Mesendoderm (in vitro differentiated cells): Measurements from ENCODE around the gene PI4KA.

Source experiments
- DNase-seq: peaks from one replicate; pipeline ENCODE4 v3.0.0; 2013
- H2AK5ac ChIP-seq: 2 replicates; pipeline ENCODE4 v1.6.1; 2013; ENCODE audit warnings: low read length, inconsistent platforms
- H2BK120ac ChIP-seq: 2 replicates; pipeline ENCODE4 v1.6.1; 2013; ENCODE audit warnings: low read depth, mild to moderate bottlenecking, low read length, moderate library complexity, mixed read lengths
- H2BK15ac ChIP-seq: replicated peaks from 2 replicates; pipeline ENCODE4 v1.6.1; 2013; ENCODE audit warnings: low read depth, mild to moderate bottlenecking, moderate library complexity
- H2BK5ac ChIP-seq: 2 replicates; pipeline ENCODE4 v1.6.1; 2013; ENCODE audit warnings: low read length, inconsistent platforms
- H3K18ac ChIP-seq: 2 replicates; pipeline ENCODE4 v1.6.1; 2013; ENCODE audit warnings: mild to moderate bottlenecking, low read length, mixed read lengths
- H3K23ac ChIP-seq: one replicate; pipeline ENCODE4 v1.6.1; 2013; ENCODE audit warnings: low read length
- H3K27ac ChIP-seq: 2 replicates; pipeline ENCODE4 v1.5.1; 2013; ENCODE audit warnings: low read depth, mild to moderate bottlenecking, inconsistent platforms, low read length, moderate library complexity
- H3K27me3 ChIP-seq: 2 replicates; pipeline ENCODE4 v1.6.1; 2013; ENCODE audit warnings: low read length, control low read depth, mild to moderate bottlenecking, inconsistent platforms; ENCODE audit not compliant: insufficient read depth, poor library complexity
- H3K36me3 ChIP-seq: 2 replicates; pipeline ENCODE4 v1.6.1; 2013; ENCODE audit warnings: low read length, inconsistent platforms; ENCODE audit not compliant: control insufficient read depth, insufficient read depth
- H3K4ac ChIP-seq: one replicate; pipeline ENCODE4 v1.6.1; 2013; ENCODE audit warnings: low read depth, mild to moderate bottlenecking, low read length, moderate library complexity
- H3K4me1 ChIP-seq: 2 replicates; pipeline ENCODE4 v1.6.1; 2013; ENCODE audit warnings: low read depth, low read length, inconsistent platforms; ENCODE audit not compliant: control insufficient read depth
- H3K4me2 ChIP-seq: 2 replicates; pipeline ENCODE4 v1.6.1; 2013; ENCODE audit warnings: low read length
- H3K4me3 ChIP-seq: 2 replicates; pipeline ENCODE4 v1.5.1; 2013; ENCODE audit warnings: mild to moderate bottlenecking, low read length
- H3K56ac ChIP-seq: one replicate; pipeline ENCODE4 v1.6.1; 2013; ENCODE audit warnings: low read length
- H3K79me1 ChIP-seq: 2 replicates; pipeline ENCODE4 v1.6.1; 2013; ENCODE audit warnings: low read length, inconsistent platforms
- H3K79me2 ChIP-seq: 2 replicates; pipeline ENCODE4 v1.6.1; 2013; ENCODE audit warnings: mild to moderate bottlenecking, low read length; ENCODE audit not compliant: control insufficient read depth, insufficient read depth
- H3K9ac ChIP-seq: 2 replicates; pipeline ENCODE4 v1.6.1; 2013; ENCODE audit warnings: low read length, inconsistent platforms
- H4K5ac ChIP-seq: one replicate; pipeline ENCODE4 v1.6.1; 2013; ENCODE audit warnings: low read length
- H4K8ac ChIP-seq: one replicate; pipeline ENCODE4 v1.6.1; 2013; ENCODE audit warnings: low read depth, mild to moderate bottlenecking, control low read depth, low read length, moderate library complexity
- WGBS: extraction: QIAGEN DNeasy Blood & Tissue Kit; methylation state at CpG from one replicate; pipeline ENCODE4 v1.1.7; 2013; ENCODE audit warnings: low lambda C conversion rate, missing lambda C conversion rate; ENCODE audit not compliant: insufficient coverage; ENCODE audit errors: extremely low coverage; 5-methylcytosine and 5-hydroxymethylcytosine counted together

The PI4KA gene

DNA sequence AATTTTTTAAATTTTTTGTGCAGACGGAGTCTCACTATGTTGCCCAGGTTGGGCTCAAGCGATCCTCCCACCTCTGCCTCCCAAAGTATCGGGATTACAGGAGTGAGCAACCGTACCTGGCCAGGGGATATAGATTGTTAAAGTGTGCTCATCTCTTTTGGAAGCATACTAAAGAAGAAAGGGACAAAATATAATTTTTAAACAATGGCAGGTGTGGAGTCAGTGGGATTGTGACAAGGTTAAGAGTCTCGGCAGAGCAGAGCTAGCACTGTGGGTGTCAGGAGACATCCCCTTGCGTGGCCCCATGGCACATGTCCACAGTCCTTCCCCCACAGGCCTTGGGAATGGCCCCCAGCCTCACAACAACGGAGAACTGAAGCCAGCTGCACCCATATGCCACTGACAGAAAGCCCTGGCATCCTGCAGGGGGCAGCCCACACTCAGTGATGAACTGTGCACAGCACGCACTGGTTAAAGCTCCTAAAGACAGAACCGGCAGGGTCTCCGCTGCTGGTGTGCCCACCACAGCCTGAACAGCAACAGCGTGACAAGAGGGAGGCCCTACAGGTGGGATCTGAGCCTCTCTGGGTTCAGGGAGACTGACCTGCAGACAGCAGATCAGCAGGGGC is 54.8 kb downstream of the PI4KA start:
- H2BK5ac ChIP-seq: no peak overlapping the region
- H3K79me2 ChIP-seq: no peaks in the 10 kb centered on the region
- no peak overlapping the region for H3K4me3 ChIP-seq
- no peak overlapping the region for H3K56ac ChIP-seq
- H2AK5ac ChIP-seq: no peak overlapping the region
- no peak overlapping the region for H3K27ac ChIP-seq
- H4K5ac ChIP-seq: no peak overlapping the region
- no peak overlapping the region for H3K9ac ChIP-seq
- H3K23ac ChIP-seq: no peak overlapping the region
- no peaks in the 10 kb centered on the region for H3K79me1 ChIP-seq
- H3K36me3 ChIP-seq: peaks cover 6% of the 10 kb centered on the region
- no peak overlapping the region for H3K4me2 ChIP-seq
- DNase-seq: peak; percentile 64
- H3K27me3 ChIP-seq: no peaks in the 10 kb centered on the region
- no peak overlapping the region for H3K4ac ChIP-seq
- no peak overlapping the region for H2BK15ac ChIP-seq
- H3K18ac ChIP-seq: no peak overlapping the region
- H2BK120ac ChIP-seq: no peak overlapping the region
- peaks cover 4% of the 10 kb centered on the region for H3K4me1 ChIP-seq
- WGBS: no CpG with 5 or more reads among the region's 11 CpGs
- no peak overlapping the region for H4K8ac ChIP-seq

DNA sequence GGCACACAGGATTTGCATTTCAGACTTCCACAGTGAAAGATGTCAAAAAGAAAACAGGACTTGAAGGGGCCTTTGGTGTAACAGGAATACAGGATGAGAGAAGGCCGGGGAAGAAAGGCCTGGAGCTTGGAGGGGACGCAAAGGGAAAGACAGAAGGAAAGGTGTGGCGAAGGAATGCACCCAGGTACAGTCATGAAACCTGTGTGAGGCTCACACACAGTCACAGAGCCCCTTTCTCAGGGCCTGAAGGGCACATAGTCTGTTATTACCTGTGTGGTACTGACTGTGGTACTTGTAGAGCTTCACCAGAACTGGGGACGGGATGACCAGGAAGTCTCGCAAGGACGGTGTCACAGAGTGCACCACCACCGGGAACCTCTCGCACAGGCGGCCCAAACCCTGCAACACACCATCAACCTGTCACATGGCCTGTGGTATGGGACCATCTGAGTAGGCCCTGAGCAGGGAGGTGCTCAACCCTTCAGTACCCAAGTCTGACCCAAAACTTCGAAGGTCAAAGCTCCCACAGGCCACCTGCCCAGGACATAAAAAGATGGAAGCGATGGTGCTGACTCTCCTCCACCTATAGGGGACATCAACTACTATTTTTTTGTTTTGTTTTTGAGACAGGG is 55.6 kb downstream of the PI4KA start:
- Histone ChIP-seq H3K4ac (no peak overlapping the region), H3K18ac (no peak overlapping the region), H2BK5ac (no peak overlapping the region), H3K56ac (no peak overlapping the region), H4K8ac (no peak overlapping the region), H3K79me2 (no peaks in the 10 kb centered on the region), H3K9ac (no peak overlapping the region), H2BK15ac (no peak overlapping the region), H3K36me3 (peaks cover 6% of the 10 kb centered on the region), H3K23ac (no peak overlapping the region), H3K27me3 (no peaks in the 10 kb centered on the region), H4K5ac (no peak overlapping the region), H3K79me1 (no peaks in the 10 kb centered on the region), H3K27ac (no peak overlapping the region), H2BK120ac (no peak overlapping the region), H2AK5ac (no peak overlapping the region), H3K4me2 (no peak overlapping the region), H3K4me1 (peaks cover 4% of the 10 kb centered on the region), H3K4me3 (no peak overlapping the region)
- no CpG with 5 or more reads among the region's 11 CpGs for WGBS
- DNase-seq: no peak

DNA sequence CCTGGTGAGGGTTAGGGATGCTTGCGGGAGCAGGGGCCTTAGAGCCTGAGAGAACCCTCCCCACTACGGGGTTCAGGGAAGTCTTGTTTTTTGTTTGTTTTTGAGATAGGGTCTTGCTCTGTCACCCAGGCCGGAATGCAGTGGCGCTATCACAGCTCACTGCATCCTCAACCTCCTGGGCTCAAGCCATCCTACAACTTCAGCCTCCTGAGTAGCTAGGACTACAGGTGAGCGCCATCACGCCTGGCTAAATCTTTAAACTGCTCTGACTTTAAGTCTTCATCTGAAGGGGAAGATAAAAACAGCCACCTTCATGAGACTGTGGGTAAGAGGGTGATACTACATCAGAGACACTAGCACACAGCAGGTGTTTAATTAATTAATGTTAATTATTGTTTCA is 56.2 kb downstream of the PI4KA start:
- Histone ChIP-seq H3K23ac (no peak overlapping the region), H3K36me3 (peaks cover 6% of the 10 kb centered on the region), H3K4me1 (peaks cover 4% of the 10 kb centered on the region), H3K9ac (no peak overlapping the region), H3K27me3 (no peaks in the 10 kb centered on the region), H3K56ac (no peak overlapping the region), H3K27ac (no peak overlapping the region), H3K4ac (no peak overlapping the region), H2AK5ac (no peak overlapping the region), H4K5ac (no peak overlapping the region), H2BK5ac (no peak overlapping the region), H3K4me2 (no peak overlapping the region), H3K18ac (no peak overlapping the region), H3K79me2 (no peaks in the 10 kb centered on the region), H2BK15ac (no peak overlapping the region), H3K4me3 (no peak overlapping the region), H3K79me1 (no peaks in the 10 kb centered on the region), H2BK120ac (no peak overlapping the region), H4K8ac (no peak overlapping the region)
- DNase-seq: no peak
- no CpG with 5 or more reads among the region's 6 CpGs for WGBS

DNA sequence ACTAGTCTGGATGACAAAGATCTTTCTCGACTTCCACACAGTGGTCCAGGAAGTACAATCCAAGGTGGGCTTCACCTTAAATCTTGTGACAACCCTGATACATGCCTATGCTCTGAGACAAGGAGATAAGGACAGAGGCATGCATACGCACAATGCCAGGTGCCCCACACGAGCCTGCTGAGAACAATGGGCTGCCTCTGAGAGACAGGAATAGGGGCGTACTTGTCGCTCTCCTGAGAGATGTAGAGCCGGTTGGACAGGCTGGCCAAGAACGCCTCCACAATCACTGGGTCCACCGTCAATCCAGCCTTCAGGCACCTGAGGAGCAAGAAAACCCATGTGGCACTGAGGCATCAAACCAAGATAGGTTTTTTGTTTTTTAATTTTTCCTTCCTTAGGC is 59.2 kb downstream of the PI4KA start:
- no peak overlapping the region for H2BK120ac ChIP-seq
- peak overlapping the region; percentile 34 for H3K56ac ChIP-seq
- no peaks in the 10 kb centered on the region for H3K27me3 ChIP-seq
- no peaks in the 10 kb centered on the region for H3K79me1 ChIP-seq
- no peak overlapping the region for H3K18ac ChIP-seq
- H3K27ac ChIP-seq: no peak overlapping the region
- no peak overlapping the region for H3K4me3 ChIP-seq
- no peak overlapping the region for H4K8ac ChIP-seq
- H2BK15ac ChIP-seq: no peak overlapping the region
- peaks cover 4% of the 10 kb centered on the region for H3K4me1 ChIP-seq
- H3K4me2 ChIP-seq: no peak overlapping the region
- no peak overlapping the region for H3K23ac ChIP-seq
- no CpG with 5 or more reads among the region's 8 CpGs for WGBS
- no peak overlapping the region for H3K4ac ChIP-seq
- no peak overlapping the region for H2BK5ac ChIP-seq
- no peak overlapping the region for H2AK5ac ChIP-seq
- H3K36me3 ChIP-seq: no peaks in the 10 kb centered on the region
- no peaks in the 10 kb centered on the region for H3K79me2 ChIP-seq
- no peak overlapping the region for H4K5ac ChIP-seq
- H3K9ac ChIP-seq: no peak overlapping the region
- DNase-seq: peak; percentile 93

DNA sequence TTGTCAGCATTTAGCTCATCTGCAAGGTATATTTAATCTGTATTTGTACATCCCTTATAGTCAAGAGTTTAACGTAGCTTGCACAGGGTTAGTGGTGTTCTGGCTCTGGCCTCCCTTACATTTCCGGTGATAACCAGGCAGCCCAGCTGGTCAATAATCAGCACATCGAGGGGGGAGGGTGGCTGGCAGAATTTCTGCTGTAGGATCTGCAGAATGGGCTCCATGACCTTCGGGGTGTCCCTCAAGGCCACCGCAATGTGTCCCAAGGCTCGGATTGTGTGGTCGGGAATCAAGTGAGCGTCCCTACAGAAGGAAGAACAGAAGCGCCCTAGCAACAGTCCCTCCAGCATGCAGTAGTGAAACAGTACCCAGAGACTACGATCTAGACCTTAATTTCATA is 59.6 kb downstream of the PI4KA start:
- peaks cover 4% of the 10 kb centered on the region for H3K4me1 ChIP-seq
- H3K79me1 ChIP-seq: no peaks in the 10 kb centered on the region
- no peak overlapping the region for H3K27ac ChIP-seq
- no peaks in the 10 kb centered on the region for H3K27me3 ChIP-seq
- no peak overlapping the region for H4K8ac ChIP-seq
- WGBS: no CpG with 5 or more reads among the region's 10 CpGs
- H2AK5ac ChIP-seq: no peak overlapping the region
- no peak overlapping the region for H2BK120ac ChIP-seq
- H3K36me3 ChIP-seq: no peaks in the 10 kb centered on the region
- no peak overlapping the region for H3K23ac ChIP-seq
- H2BK5ac ChIP-seq: no peak overlapping the region
- no peak overlapping the region for H3K18ac ChIP-seq
- H2BK15ac ChIP-seq: no peak overlapping the region
- no peak overlapping the region for H3K4me2 ChIP-seq
- H3K56ac ChIP-seq: peak overlapping the region; percentile 34
- no peak overlapping the region for H3K4ac ChIP-seq
- H3K4me3 ChIP-seq: no peak overlapping the region
- DNase-seq: no peak
- H3K79me2 ChIP-seq: no peaks in the 10 kb centered on the region
- H3K9ac ChIP-seq: no peak overlapping the region
- no peak overlapping the region for H4K5ac ChIP-seq

DNA sequence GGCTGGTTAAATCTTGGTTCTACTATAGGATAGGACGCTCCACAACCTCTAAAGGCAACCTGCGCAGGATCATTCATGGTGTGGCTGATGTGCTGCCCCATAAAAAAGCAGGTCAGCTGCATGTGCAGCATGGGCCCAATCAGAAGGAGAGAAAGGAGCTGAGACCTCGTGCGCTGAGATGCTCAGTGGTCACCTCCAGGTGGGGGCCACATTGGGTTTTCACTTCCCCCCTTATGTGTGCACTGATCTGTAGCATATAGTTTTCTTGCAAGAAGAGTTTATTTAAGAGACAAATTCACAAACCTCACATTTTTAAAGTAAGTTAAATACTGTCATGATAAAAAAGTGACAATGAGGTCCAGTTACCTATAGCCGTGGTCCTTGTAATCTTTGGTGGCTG is 60.4 kb downstream of the PI4KA start:
- Histone ChIP-seq H2AK5ac (no peak overlapping the region), H2BK120ac (no peak overlapping the region), H3K4me3 (no peak overlapping the region), H3K4ac (no peak overlapping the region), H3K4me1 (peaks cover 4% of the 10 kb centered on the region), H3K56ac (no peak overlapping the region), H3K79me2 (no peaks in the 10 kb centered on the region), H3K4me2 (no peak overlapping the region), H3K23ac (no peak overlapping the region), H4K5ac (no peak overlapping the region), H2BK15ac (no peak overlapping the region), H4K8ac (no peak overlapping the region), H2BK5ac (no peak overlapping the region), H3K27ac (no peak overlapping the region), H3K27me3 (no peaks in the 10 kb centered on the region), H3K9ac (no peak overlapping the region), H3K79me1 (no peaks in the 10 kb centered on the region), H3K18ac (no peak overlapping the region), H3K36me3 (no peaks in the 10 kb centered on the region)
- WGBS: no CpG with 5 or more reads among the region's 5 CpGs
- DNase-seq: no peak
